ENCODE data around the gene SEPTIN8. TPM values are rescaled to one million over a fixed set of nuclear protein-coding genes. Genes with fewer than 3 reads are reported as not detected.
"Not testable (repeated sequence)": the region's sequence is repeated elsewhere in the genome, so short reads cannot be mapped to it uniquely, and the experiment has no call there.

Gene SEPTIN8
- total RNA-seq, 1 experiment from 2014 or later: 26.5 TPM

DNA sequence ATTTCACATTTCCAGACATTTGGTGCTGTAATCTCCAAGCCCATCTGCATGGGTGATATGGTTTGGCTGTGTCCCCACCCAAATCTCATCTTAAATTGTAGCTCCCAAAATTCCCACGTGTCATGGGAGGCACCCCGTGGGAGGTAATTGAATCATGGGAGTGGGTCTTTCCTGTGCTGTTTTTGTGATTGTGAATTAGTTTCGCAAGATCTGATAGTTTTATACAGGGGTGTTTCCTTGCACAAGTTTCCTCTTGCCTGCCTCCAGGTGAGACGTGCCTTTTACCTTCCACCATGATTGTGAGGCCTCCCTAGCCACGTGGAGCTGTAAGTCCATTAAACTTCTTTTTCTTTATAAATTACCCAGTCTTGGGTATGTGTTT is 25.6 kb upstream of the SEPTIN8 start:
- H3K27ac ChIP-seq, DNase-seq: not testable (repeated sequence)

DNA sequence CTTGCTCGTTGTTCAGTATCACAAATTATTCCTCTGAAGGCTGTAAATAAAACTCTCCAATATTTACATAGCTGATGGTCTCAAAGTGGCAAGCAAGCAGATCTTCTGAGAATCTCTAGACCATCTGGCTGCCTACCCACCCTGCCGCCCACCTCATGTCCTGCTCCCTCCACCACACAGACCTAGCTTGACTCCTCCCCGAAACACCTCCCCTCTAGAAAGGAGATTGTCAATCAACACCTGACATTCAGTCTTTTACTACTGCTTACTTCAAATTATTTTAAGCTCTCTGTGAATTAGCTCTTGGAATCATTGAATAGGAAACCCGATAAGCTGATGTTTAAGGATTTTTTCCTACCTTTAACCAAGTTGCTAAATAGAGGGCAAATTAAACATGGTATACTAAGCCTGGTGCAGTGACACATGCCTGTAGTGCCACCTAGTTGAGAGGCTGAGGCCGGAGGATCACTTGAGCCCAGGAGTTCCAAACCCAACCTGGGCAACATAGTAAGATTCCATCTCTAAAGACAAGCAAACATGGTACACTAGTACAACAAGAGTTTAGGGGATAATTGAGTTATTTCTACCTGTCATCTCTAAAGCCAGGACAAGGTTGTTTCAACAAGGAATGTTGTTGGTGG is 25.1 kb upstream of the SEPTIN8 start:
- H3K4me1 ChIP-seq: no peaks in the 10 kb centered on the region
- H3K9me3 ChIP-seq (replicated peaks): no peaks in the 10 kb centered on the region
- H3K36me3 ChIP-seq: no peaks in the 10 kb centered on the region
- no peak for DNase-seq
- no peak overlapping the region for H3K4me3 ChIP-seq
- H3K27ac ChIP-seq: no peak overlapping the region
- no peaks in the 10 kb centered on the region for H3K27me3 ChIP-seq

More for the DNA sequence above, 25.6 kb upstream of the SEPTIN8 start:
- H3K4me3 ChIP-seq; H3K27me3 ChIP-seq; H3K36me3 ChIP-seq; H3K9me3 ChIP-seq (replicated peaks); H3K4me1 ChIP-seq: not testable (repeated sequence)

DNA sequence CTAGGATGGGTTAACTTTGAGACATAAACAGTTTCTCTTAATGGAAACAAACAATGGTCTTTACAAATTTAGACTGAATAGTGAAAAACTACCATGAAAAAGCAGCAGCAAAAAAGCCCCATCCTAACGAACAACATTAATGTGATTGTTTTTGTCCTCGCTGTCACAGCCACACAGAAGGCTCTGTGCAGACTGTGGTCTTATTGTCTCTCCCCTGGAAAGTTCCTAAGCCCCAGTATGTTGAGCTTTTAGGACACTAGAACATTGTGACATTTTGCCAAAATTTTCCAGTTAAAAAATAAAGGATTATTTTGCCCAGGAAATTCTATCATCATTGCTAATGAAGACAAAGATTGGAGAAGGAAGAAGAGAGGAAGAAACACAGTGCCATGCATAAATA is 23.5 kb upstream of the SEPTIN8 start:
- H3K9me3 ChIP-seq (replicated peaks): no peaks in the 10 kb centered on the region
- no peaks in the 10 kb centered on the region for H3K36me3 ChIP-seq

DNA sequence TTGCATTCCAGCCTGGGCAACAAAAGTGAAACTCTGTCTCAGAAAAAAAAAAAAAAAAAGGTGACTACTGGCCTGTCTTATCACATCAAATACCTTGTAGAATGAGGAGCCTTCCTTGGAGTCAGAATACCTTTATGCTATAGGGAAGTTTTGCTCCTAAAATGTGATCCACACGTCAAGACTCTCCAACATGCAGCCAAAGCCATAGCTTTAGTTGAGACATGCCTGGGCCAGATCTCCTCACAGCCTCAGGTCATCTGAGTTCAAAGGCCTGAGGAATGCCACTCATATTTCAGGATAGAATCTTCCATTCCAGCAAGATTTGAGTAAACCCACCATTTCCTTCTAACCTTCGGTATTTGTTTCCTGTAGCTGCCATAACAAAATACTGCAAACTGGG is 22.4 kb upstream of the SEPTIN8 start:
- Histone ChIP-seq H3K4me3 (no peak overlapping the region), H3K4me1 (no peaks in the 10 kb centered on the region), H3K27me3 (no peaks in the 10 kb centered on the region), H3K27ac (no peak overlapping the region), H3K9me3 (replicated peaks) (no peaks in the 10 kb centered on the region), H3K36me3 (no peaks in the 10 kb centered on the region)
- DNase-seq: no peak

More for the DNA sequence above, 23.5 kb upstream of the SEPTIN8 start:
- H3K27me3 ChIP-seq: no peaks in the 10 kb centered on the region
- H3K27ac ChIP-seq: no peak overlapping the region
- no peak overlapping the region for H3K4me3 ChIP-seq
- H3K4me1 ChIP-seq: no peaks in the 10 kb centered on the region
- DNase-seq: no peak

DNA sequence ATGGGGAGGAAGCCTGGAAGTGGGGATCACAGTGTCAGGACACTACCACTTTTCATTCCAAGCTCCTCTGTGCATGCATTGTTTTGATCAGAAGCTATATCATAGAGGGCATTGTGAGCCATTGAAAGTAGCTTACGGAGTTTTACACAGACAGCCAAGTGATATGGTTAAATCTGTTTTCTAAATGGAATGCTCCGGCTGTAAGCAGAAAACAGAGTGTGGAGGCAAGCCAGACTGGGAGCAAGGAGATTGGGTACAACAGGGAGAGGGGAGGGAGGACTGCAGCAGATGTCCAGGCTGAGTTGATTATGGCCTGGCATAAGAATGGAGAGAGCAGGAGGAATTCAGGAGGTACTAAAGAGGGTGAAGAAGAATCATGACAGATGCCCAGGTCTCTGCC is 20.6 kb upstream of the SEPTIN8 start:
- Histone ChIP-seq H3K27ac (no peak overlapping the region), H3K36me3 (no peaks in the 10 kb centered on the region), H3K4me1 (no peaks in the 10 kb centered on the region), H3K9me3 (replicated peaks) (no peaks in the 10 kb centered on the region), H3K4me3 (no peak overlapping the region), H3K27me3 (no peaks in the 10 kb centered on the region)
- no peak for DNase-seq

DNA sequence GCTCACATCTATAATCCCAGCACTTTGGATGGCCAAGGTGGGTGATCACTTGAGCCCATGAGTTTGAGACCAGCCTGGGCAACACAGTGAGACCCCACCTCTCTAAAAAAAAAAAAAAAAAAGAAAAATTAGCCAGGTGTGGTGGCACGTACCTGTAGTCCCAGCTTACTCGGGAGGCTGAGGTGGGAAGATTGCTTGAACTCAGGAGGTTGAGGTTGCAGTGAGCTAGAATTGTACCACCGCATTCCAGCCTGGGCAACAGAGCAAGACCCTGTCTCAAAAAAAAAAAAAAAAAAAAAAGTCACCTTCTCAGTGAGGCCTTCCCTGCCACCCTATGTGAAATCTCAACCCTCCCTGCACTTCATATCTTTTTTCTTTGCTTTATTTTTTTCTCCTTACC is 14.0 kb upstream of the SEPTIN8 start:
- Histone ChIP-seq H3K27me3 (no peaks in the 10 kb centered on the region; the same call in 1 of the 2 replicates), H3K4me3 (no peak overlapping the region), H3K9me3 (replicated peaks) (no peaks in the 10 kb centered on the region), H3K4me1 (no peaks in the 10 kb centered on the region), H3K27ac (no peak overlapping the region), H3K36me3 (no peaks in the 10 kb centered on the region)
- DNase-seq: no peak

DNA sequence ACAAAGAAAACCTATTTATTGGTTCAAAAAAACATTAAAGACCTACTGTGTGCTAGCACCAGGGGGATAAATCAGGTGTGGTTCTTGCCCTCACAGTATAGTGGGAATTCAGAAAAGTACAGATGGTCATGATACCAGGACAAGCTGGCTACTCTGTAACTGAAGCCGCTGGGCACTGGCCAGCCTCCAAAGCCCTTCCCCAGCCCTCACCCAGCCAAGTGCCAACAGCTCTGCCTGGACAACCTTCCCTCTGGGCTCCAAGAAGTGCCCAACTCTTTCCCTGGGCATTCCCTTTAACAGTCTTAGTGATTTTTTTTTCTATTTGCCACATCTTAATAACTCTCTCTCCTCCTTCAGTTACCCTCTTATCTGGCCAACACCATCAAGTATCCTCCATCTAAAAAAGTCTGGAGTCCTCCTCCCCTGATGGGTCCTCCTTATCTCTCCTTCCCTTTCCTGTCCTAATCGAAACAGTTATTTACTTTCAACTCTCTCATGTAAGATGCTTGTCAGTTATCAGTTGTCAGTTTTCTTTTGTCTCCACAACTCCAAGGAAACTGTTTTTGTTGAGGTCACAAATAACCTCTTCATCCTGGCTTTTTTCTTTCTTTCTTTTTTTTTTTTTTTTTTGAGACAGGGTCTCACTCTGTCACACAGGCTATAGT is 13.3 kb upstream of the SEPTIN8 start:
- Histone ChIP-seq H3K27ac (no peak overlapping the region), H3K9me3 (replicated peaks) (no peaks in the 10 kb centered on the region), H3K4me1 (no peaks in the 10 kb centered on the region), H3K4me3 (no peak overlapping the region), H3K36me3 (no peaks in the 10 kb centered on the region), H3K27me3 (no peaks in the 10 kb centered on the region; the same call in 1 of the 2 replicates)
- no peak for DNase-seq

DNA sequence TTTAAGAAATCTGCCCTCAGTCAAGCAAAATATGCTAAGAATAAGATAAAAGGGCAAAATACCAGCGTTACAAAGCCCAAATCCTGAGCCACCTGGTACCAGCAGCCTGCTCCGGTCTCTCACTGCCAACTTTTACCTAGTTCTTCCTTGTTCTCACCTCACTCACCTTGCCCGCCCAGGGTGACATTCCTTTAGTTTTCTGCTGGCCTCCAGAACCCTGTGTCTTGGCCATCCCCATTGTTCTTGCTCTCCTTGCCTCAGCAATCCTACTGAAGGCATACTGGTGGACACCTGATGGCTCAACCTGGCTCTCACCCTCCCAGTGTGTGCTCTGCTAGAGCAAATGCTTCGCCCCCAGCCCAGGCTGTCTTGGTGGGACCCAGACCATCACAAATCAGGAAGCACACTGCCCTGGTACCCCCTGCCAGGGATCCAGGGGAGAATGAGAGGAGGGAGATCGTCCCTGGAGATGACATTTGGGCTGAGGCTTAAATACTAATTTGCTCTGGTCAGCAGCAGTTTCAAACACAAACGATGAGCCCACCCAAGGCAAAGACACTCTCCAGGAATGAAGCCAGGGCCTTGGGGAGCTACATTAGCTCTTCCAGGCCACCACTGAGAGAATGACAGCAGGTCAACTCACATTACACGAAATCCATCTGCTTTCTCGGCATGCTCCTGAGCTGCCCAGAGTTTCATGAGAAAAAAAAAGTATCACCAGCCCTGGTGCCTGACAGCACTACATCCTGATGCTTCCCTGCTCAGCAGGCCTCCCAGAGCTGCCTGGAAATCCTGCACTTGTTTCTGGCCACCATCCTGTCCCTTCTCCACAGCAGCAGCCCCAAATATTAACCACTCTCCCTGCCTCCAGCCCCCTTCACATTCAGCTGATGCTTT is 12.2 kb upstream of the SEPTIN8 start:
- no peak overlapping the region for H3K4me3 ChIP-seq
- H3K4me1 ChIP-seq: no peaks in the 10 kb centered on the region
- no peak for DNase-seq
- no peaks in the 10 kb centered on the region for H3K9me3 ChIP-seq (replicated peaks)
- no peaks in the 10 kb centered on the region; the same call in 1 of the 2 replicates for H3K27me3 ChIP-seq
- no peaks in the 10 kb centered on the region for H3K36me3 ChIP-seq
- H3K27ac ChIP-seq: no peak overlapping the region

DNA sequence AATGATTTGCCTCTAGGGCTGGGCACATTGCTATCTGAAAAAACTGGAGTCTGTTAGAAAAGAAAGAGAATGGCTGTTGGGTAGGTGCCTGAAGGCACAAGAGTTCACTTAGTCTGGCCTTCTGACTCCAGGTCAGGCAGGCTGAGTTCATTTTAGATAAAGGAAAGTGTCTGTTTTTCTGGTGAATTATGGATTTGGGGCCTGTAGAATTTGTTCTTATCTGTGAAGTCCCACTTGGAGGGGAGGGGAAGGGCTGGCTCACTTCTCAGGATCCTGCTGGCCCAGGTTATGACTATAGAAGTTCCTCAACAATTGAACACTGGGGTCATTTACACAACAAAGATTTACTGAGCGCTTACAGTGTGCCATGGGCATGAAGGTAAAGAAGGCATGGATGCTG is 11.5 kb upstream of the SEPTIN8 start:
- Histone ChIP-seq H3K9me3 (replicated peaks) (no peaks in the 10 kb centered on the region), H3K4me3 (no peak overlapping the region), H3K36me3 (no peaks in the 10 kb centered on the region), H3K4me1 (no peaks in the 10 kb centered on the region), H3K27ac (no peak overlapping the region), H3K27me3 (no peaks in the 10 kb centered on the region; the same call in 1 of the 2 replicates)
- DNase-seq: no peak

DNA sequence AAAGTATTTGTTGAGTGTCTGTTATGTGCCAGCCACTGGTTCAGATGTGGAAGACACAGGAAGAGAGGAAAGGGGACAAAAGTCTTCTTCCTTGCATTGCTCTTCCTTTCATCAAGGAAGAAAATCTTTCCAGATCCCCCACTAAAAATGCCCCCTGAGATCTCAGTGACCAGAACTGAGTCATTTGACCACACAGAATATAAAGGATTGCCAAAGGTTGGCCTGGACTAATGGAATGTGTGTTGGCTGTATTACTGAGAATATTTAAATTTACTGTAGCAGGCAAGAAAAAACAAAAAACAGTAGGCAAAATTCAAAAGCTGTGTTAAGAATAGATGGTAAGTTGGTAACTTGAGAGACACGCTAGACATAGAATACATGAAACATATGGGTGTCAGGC is 10.0 kb upstream of the SEPTIN8 start:
- H3K36me3 ChIP-seq: no peaks in the 10 kb centered on the region
- no peak for DNase-seq
- no peak overlapping the region for H3K27ac ChIP-seq
- no peaks in the 10 kb centered on the region; the same call in 1 of the 2 replicates for H3K27me3 ChIP-seq
- H3K9me3 ChIP-seq (replicated peaks): no peaks in the 10 kb centered on the region
- no peaks in the 10 kb centered on the region; the same call in 1 of the 2 replicates for H3K4me1 ChIP-seq
- no peak overlapping the region for H3K4me3 ChIP-seq

DNA sequence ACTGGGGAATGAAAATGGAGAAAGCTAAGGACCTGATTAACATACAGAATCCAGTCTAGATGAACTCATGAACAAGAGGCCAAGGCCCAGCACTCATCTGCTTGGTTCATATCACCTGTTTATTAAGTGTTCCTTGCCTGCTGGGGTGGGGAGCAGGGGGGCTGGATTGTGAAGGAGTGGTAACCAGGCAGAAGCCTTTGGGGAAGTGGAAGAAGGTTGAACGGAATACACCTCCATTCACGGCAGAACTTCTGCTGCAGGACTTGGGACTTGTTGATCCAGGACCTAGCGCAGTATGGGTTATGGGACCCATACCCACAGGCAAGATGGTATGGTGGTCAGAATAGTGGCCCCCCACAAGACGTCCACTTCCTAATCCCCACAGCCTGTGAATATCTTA is 8.8 kb upstream of the SEPTIN8 start:
- Histone ChIP-seq H3K27me3 (no peaks in the 10 kb centered on the region; the same call in 1 of the 2 replicates), H3K27ac (no peak overlapping the region), H3K36me3 (no peaks in the 10 kb centered on the region), H3K4me3 (no peak overlapping the region), H3K9me3 (replicated peaks) (no peaks in the 10 kb centered on the region), H3K4me1 (no peaks in the 10 kb centered on the region; the same call in 1 of the 2 replicates)
- DNase-seq: no peak

DNA sequence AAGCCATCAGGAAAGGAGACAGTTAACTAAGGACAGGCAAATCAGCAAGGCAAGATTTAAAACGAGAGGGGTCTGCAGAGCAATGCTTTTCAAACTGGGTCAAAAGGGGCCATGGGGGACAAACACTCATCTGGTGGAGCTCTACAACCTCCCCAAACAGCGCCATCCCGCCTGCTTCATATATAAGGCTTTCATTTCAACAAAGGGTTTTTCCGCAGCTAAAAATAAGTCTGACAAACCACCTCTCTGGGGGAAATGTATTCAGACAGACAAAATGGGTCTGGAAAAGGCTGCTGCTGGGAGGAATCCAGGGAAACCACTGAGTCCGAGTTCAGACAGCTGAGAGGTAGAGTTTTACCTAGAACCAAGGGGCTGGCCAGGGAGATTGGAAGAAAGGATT is 8.3 kb upstream of the SEPTIN8 start:
- no peak overlapping the region for H3K27ac ChIP-seq
- H3K4me1 ChIP-seq: no peaks in the 10 kb centered on the region; the same call in 1 of the 2 replicates
- no peaks in the 10 kb centered on the region for H3K36me3 ChIP-seq
- H3K27me3 ChIP-seq: no peaks in the 10 kb centered on the region; the same call in 1 of the 2 replicates
- no peak for DNase-seq
- H3K4me3 ChIP-seq: no peak overlapping the region
- H3K9me3 ChIP-seq (replicated peaks): no peaks in the 10 kb centered on the region

DNA sequence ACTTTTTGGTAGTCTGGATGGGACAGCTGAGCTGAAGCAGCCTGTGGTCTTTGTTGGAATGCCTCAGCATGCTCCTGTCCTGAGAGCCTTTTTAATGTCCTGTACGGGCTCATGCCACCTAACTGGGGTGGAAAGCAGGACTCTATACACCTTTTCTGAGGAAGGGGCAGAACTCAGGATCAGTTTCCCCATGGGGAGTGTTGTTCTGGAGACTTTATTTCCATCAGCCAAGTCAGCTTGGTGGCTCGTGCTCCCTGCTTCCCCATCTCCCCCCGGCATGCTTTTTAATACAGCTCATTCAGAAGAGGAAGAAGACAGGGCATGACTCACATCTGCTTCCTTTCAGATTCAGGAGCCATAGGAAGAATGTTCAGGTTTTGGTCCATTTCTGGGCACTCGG is 5.1 kb upstream of the SEPTIN8 start:
- Histone ChIP-seq H3K27ac (no peak overlapping the region), H3K27me3 (peaks cover 10% of the 10 kb centered on the region; the same call in 1 of the 2 replicates), H3K4me3 (no peak overlapping the region), H3K4me1 (no peaks in the 10 kb centered on the region; the same call in 1 of the 2 replicates), H3K36me3 (no peaks in the 10 kb centered on the region), H3K9me3 (replicated peaks) (no peaks in the 10 kb centered on the region)
- no peak for DNase-seq

DNA sequence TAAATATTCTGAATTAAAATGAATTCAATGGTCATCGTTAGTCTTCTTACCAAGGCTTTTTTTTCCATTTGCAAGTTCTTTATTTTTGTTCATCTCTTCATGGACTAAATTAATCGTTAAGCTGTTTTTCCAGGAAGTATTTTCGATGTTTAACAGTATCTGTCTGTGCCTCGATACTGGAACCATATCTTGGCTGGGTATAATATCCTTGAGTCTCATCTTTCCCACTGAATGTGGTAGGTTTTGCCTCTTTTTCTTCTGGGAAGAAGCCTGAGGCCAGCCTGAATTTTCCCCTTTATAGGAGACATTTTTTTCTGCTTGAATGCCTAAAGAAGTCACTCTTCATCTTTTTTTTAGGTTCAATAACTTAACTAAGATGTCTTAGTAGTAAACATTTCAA is 4.0 kb upstream of the SEPTIN8 start:
- no peaks in the 10 kb centered on the region for H3K9me3 ChIP-seq (replicated peaks)
- no peaks in the 10 kb centered on the region; the same call in 1 of the 2 replicates for H3K4me1 ChIP-seq
- DNase-seq: no peak
- no peak overlapping the region for H3K4me3 ChIP-seq
- H3K27me3 ChIP-seq: peaks cover 10% of the 10 kb centered on the region; the same call in 1 of the 2 replicates
- H3K36me3 ChIP-seq: no peaks in the 10 kb centered on the region
- H3K27ac ChIP-seq: no peak overlapping the region

DNA sequence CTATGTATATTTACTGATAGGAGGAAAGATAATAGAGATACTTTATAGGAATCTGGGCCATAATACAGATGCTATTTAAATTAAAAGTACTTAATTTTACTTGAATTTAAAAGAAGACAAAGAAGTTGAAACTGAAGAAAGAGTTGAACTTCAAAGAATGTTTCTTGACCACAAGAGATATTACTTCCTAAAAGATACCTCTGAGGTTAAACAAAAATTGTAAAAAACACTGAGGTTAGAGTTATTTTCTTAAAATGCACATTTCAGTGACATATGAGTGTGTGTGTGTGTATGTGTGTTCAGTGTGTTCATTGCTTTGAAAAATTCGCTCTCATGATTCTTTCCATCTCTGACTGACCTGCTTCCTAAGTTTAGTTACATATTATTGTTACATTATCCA is 3.5 kb upstream of the SEPTIN8 start:
- Histone ChIP-seq H3K27me3 (peaks cover 10% of the 10 kb centered on the region; the same call in 1 of the 2 replicates), H3K36me3 (no peaks in the 10 kb centered on the region), H3K4me3 (no peak overlapping the region), H3K9me3 (replicated peaks) (no peaks in the 10 kb centered on the region), H3K4me1 (no peaks in the 10 kb centered on the region; the same call in 1 of the 2 replicates), H3K27ac (no peak overlapping the region)
- DNase-seq: no peak

Data from SJCRH30 (cell line).